NCI-H226 (cell line): Measurements from ENCODE around the gene PTPRC.
"Not testable (repeated sequence)": the region's sequence is repeated elsewhere in the genome, so short reads cannot be mapped to it uniquely, and the experiment has no call there.

Experiments used
- DNase-seq: peaks from one replicate; pipeline ENCODE4 v3.0.0-alpha.2; 2015

Gene PTPRC

GRCh38 chr1:198638894-198639635, at the start of gene PTPRC:
Gene PTPRC (plus strand): TSS chr1:198639040. CDS start chr1:198639269, 229 bp downstream.
- no peak for DNase-seq

DNA sequence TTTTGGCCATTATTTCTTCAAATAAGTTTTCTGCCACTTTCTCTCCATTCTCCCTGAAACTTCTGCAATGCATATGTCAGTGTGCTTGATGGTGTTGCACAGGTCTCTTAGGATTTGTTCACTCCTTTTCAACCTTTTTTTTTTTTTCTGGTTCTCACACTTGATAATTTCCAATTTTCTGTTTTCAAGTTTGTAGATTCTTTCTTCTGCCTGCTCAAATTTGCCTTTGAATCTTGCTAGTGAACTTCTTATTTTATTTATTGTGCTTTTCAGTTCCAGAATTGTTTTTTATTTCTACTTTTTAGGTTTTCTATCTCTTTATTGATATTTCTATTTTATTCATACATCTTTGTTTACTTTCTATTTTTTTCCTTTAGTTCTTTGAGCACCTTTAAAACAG, 48.4 kb upstream of the PTPRC start:
- no peak for DNase-seq

GRCh38 chr1:198595765-198596164, 43.1 kb upstream of the PTPRC start:
- DNase-seq: no peak

- DNase-seq: no peak
These were observed 41.0 kb upstream of the PTPRC start for GRCh38 chr1:198597690-198598430.

GRCh38 chr1:198598796-198599321, 40.0 kb upstream of the PTPRC start:
- DNase-seq: no peak

DNA sequence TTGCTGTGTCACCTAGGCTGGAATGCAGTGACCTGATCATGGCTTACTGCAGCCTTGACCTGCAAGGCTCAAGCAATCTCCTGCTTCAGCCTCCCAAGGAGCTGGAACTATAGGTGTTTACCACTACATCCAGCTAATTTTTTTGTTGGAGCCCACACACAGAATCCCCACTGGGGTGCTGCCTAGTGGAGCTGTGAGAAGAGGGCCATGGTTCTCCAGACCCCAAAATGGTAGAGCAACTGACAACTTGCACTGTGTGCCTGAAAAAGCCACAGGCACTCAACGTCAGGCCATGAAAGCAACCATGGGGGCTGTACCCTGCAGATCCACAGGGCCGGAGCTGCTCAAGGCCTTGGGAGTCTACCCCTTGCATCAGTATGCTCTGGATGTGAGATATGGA, 39.1 kb upstream of the PTPRC start:
- no peak for DNase-seq

DNA sequence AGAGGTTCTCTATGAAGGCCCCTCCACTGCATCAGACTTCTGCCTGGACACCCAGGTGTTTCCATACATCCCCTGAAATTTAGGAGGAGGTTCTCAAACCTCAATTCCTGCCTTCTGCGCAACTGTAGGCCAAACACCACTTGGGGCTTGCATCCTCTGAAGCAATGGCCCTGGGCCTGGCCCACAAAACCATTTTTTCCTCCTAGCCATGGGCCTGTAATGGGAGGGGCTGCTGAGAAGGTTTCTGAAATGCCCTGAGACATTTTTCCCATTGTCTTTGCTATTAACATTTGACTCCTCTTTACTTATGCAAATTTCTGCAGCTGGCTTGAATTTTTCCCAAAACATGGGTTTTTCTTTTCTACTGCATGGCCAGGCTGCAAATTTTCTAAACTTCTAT, 37.9 kb upstream of the PTPRC start:
- DNase-seq: no peak

- DNase-seq: not testable (repeated sequence)
These were observed 37.5 kb upstream of the PTPRC start for GRCh38 chr1:198601310-198601709.

DNA sequence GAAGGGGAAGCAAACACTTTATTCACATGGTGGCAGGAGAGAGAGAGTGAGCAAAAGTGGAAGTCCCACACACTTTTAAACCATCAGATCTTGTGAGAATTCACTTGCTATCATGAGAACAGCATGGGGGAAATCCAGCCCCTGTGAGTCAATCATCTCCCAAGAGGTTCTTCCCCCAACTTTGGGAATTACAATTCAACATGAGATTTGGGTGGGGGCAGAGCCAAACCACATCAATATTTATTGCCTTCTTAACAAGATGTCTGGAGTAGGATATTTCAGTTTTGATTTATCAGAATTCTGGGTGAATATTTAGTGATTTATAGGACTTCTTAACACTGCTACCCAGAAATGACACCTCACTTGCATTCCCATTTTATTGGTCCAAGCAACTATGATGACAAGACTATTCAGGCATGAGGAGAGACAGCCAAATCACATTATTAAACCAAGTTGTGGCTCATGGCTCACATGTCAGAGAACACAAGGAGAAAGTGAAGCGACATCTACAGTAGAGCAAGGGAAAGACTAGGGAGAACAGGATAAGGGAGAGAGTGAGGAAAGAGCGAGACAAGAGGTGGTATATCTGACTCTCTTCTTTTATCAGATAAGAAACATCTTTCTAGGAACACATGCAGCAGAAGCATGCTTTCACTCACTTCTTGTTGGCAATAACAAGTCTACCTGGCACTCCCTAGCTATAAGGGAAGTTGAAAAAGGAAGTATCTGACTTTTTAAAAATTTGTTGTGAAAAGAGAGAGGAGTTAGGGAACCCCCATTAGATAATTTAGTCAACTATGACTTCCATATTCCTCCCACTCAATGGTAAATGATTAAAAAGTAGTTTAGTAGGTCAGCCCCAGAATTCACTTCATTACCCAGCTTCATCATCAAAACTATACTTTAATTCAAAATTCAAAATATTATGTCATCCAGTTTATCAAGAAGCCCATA, 36.6 kb upstream of the PTPRC start:
- DNase-seq: no peak

DNA sequence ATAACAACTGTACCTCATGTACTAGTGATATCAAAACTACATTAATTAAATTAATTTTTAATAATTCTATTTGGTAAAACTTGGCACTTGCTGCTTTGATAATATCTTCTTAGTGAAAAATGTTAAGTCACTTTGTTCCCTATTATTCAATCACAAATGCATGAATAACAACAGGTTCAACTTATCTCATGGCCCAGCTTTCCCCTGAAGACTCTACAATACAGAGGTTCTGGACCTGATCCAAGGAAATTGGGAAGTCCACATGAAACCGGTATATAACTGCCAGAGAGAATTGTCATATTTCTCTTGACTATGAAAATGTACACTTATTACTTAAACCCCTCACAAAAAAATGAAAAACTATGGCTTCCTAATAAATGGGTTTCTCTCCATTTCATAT, 33.9 kb upstream of the PTPRC start:
- no peak for DNase-seq

DNA sequence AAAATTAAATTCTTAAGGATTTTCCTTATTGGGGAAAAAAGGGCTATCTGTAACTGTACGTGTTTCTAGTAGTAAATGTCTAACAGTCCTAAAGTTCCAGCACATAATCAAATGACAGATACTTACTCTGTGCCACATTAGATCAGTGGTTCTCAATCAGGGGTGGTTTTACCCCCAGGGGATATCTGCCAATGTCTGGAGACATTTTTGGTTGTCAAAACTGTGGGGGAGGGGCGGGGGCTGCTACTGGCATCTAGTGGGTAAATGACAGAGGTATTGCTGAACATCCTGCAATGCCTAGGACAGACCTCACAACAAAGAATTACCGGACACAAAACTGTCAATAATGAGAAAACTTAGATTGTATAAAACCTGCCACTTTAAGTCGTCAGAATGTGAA, 33.4 kb upstream of the PTPRC start:
- DNase-seq: no peak

DNA sequence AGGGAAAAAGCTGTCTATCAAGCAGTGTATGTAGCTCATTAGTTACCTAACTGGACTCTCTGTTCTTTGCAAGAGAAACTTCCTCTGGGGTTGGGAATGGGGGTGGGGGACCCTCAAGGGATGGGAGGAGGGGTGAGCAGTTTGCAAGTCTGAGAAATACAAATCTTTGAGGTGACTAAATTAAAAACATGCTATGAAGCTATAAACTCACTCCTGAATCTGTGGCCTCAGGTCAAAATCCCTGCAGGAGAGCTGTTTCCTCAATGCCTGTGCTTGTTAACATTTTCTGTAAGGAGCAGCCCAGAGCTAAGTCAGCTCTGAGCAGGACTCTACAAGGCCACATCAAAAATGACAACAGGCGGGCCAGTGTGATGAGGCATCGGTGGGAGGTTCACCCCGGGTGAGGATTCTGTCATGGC, 32.8 kb upstream of the PTPRC start:
- DNase-seq: peak; percentile 20

GRCh38 chr1:198607714-198608113, 31.1 kb upstream of the PTPRC start:
- DNase-seq: no peak

DNA sequence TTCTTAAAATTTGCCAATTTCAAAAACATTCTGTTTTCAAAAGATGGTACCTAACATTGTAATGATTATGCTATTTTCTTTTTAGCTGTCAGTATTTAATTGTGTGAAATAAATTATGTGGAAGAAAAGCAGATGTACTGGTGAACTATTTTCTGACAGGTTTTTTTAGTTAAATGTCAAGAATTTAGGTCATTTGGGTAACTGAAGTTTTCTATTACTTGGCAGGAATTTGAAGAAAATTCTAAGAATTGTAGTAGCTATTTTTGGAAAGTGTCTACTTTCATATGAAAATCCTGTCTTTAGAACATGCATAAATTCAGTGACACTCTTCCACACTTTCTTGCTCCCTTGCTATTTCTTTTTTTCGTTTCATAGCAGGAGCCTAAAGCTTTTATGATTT, 28.5 kb upstream of the PTPRC start:
- no peak for DNase-seq

DNA sequence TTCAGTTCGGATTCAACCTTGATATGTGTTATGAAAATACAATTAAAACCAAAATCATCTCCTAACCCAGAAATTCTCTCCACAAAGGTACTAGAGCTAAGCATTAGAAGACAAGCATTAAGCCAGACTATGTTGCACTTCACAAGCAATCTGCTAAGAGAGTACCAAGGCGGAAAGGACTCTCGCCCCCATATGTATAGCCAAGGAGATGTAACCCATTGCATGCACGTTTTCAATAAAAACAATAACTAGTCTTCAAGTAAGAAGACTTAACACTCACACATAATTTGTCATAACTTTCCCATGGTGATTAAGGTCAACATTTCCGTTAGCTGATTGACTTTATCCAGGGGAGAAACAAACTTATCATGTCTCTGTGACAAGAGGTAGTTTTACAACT, 27.6 kb upstream of the PTPRC start:
- no peak for DNase-seq

- DNase-seq: no peak
These were observed 26.2 kb upstream of the PTPRC start for GRCh38 chr1:198612471-198613260.

DNA sequence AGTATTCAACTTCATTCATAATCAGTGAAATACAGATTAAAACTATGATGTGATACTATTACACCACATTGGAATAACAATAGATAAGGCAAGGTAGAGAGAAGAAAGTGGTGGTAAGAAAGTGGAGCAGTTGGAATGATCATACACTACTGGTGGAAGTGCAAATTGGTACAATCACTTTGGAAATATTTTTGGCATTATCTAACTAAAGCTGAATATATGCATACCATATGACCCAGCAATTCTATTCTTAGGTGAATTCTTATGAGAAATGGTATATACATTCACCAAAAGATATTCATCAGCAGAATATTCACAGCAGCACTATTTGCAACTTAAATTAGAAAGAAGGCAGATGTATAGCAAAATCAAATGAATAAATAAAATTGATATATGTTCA, 21.4 kb upstream of the PTPRC start:
- no peak for DNase-seq

DNA sequence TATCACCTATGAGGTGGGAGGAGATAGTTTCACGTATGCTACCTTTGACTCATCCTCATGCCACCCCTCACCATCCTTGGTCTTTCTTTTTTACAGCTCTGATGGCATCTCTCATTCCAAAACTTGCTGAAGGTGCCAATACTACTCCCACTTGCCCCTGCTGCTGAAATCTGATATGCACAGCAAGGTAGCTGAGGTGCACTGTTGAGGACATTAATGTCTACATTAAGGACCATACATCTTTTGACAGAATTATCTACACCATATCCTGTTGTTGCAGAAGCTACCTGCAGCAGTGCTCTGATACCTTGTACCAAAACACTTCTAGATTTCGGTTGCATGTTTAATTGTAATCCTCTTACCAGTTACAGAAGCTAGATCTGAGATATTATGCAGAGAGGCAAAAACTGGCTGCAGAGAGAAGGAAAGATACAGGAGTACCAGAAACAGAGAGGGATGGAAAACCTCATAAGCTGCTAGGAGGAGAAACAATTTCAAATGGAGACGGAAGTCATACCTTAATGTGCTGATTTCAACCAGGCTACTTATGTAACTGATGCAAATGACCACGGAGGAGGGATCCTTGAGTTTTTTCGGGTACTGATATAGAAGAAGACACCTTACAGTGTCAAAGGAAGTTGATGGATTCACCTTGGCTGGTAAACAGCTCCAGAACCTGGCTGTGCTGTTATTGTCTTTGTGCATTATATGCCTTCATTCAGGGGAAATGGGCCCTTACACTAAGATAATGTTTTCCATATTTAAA, 19.3 kb upstream of the PTPRC start:
- no peak for DNase-seq

GRCh38 chr1:198620218-198620617, 18.6 kb upstream of the PTPRC start:
- DNase-seq: no peak

GRCh38 chr1:198620951-198621824, 17.7 kb upstream of the PTPRC start:
- no peak for DNase-seq
